Measurements from ENCODE around the gene SLC4A4. TPM values are rescaled to one million over a fixed set of nuclear protein-coding genes. Genes with fewer than 3 reads are reported as not detected.

The SLC4A4 gene
- total RNA-seq, 2 experiments from 2014 or later: 0.08 to 0.14 TPM

- DNase-seq (no peak), ATAC-seq (ENCODE audit: poor library complexity) (no peak)
- Mint-ChIP-seq H3K27ac (no peak overlapping the region), H3K27me3 (peaks cover 10% of the 10 kb centered on the region), H3K4me1 (ENCODE audit: low read depth) (no peaks in the 10 kb centered on the region), H3K4me3 (no peak overlapping the region), H3K9me3 (no peaks in the 10 kb centered on the region), H3K36me3 (ENCODE audit: low read depth) (no peaks in the 10 kb centered on the region)
- H3K4me1 ChIP-seq (ENCODE audit: insufficient read depth, low read length): no peaks in the 10 kb centered on the region
- H3K9me3 ChIP-seq (ENCODE audit: control insufficient read depth in 1 of 2, insufficient read depth in 1 of 2, low read length in 2 of 2): no peaks in the 10 kb centered on the region
- intact Hi-C loops (cut with DNase I, micrococcal nuclease): no loop called here
- ChIA-PET CTCF (no interaction called here), POLR2A (no interaction called here)
- no peak overlapping the region for H3K27ac ChIP-seq (ENCODE audit: low read depth in 1 of 2, low read length in 2 of 2)
- no peak for TF ChIP-seq CTCF (IDR thresholded peaks at IDR 0.05)
- H3K36me3 ChIP-seq (ENCODE audit: insufficient read depth, low read length): no peaks in the 10 kb centered on the region
- no peaks in the 10 kb centered on the region for H3K27me3 ChIP-seq (ENCODE audit: control insufficient read depth in 1 of 2, insufficient read depth in 2 of 2, low read length in 2 of 2)
- H3K4me3 ChIP-seq (ENCODE audit: low read length): no peak overlapping the region
Measured at GRCh38 chr4:71604785-71605184, 266.0 kb downstream of the SLC4A4 start.

GRCh38 chr4:71607109-71607508 is 268.3 kb downstream of the SLC4A4 start:
- intact Hi-C loops (cut with DNase I, micrococcal nuclease): no loop called here

GRCh38 chr4:71607780-71608677 is 269.2 kb downstream of the SLC4A4 start:
- no peaks in the 10 kb centered on the region for H3K9me3 Mint-ChIP-seq
- intact Hi-C loops (cut with DNase I, micrococcal nuclease): no loop called here
- no peaks in the 10 kb centered on the region for H3K36me3 ChIP-seq (ENCODE audit: insufficient read depth, low read length)
- H3K4me1 Mint-ChIP-seq (ENCODE audit: low read depth): no peaks in the 10 kb centered on the region
- H3K9me3 ChIP-seq (ENCODE audit: control insufficient read depth in 1 of 2, insufficient read depth in 1 of 2, low read length in 2 of 2): no peaks in the 10 kb centered on the region
- POLR2A ChIA-PET: no interaction called here
- no peak overlapping the region for H3K27ac Mint-ChIP-seq
- no peaks in the 10 kb centered on the region for H3K27me3 ChIP-seq (ENCODE audit: control insufficient read depth in 1 of 2, insufficient read depth in 2 of 2, low read length in 2 of 2)
- no peak overlapping the region for H3K4me3 ChIP-seq (ENCODE audit: low read length)
- H3K4me1 ChIP-seq (ENCODE audit: insufficient read depth, low read length): no peaks in the 10 kb centered on the region
- H3K36me3 Mint-ChIP-seq (ENCODE audit: low read depth): no peaks in the 10 kb centered on the region
- peaks cover 8% of the 10 kb centered on the region for H3K27me3 Mint-ChIP-seq
- CTCF ChIA-PET: no interaction called here
- no peak for DNase-seq
- H3K4me3 Mint-ChIP-seq: no peak overlapping the region
- no peak for ATAC-seq (ENCODE audit: poor library complexity)
- no peak overlapping the region for H3K27ac ChIP-seq (ENCODE audit: low read depth in 1 of 2, low read length in 2 of 2)
- TF ChIP-seq CTCF (IDR thresholded peaks at IDR 0.05): no peak

More at GRCh38 chr4:71607109-71607508, 268.3 kb downstream of the SLC4A4 start:
- no peak for TF ChIP-seq CTCF (IDR thresholded peaks at IDR 0.05)
- no peak overlapping the region for H3K4me3 ChIP-seq (ENCODE audit: low read length)
- Mint-ChIP-seq H3K27ac (no peak overlapping the region), H3K27me3 (peaks cover 13% of the 10 kb centered on the region), H3K4me3 (no peak overlapping the region), H3K9me3 (no peaks in the 10 kb centered on the region), H3K4me1 (ENCODE audit: low read depth) (no peaks in the 10 kb centered on the region), H3K36me3 (ENCODE audit: low read depth) (no peaks in the 10 kb centered on the region)
- no peak overlapping the region for H3K27ac ChIP-seq (ENCODE audit: low read depth in 1 of 2, low read length in 2 of 2)
- no peak for ATAC-seq (ENCODE audit: poor library complexity)
- POLR2A ChIA-PET: no interaction called here
- DNase-seq: no peak
- H3K27me3 ChIP-seq (ENCODE audit: control insufficient read depth in 1 of 2, insufficient read depth in 2 of 2, low read length in 2 of 2): no peaks in the 10 kb centered on the region
- no peaks in the 10 kb centered on the region for H3K36me3 ChIP-seq (ENCODE audit: insufficient read depth, low read length)
- no peaks in the 10 kb centered on the region for H3K9me3 ChIP-seq (ENCODE audit: control insufficient read depth in 1 of 2, insufficient read depth in 1 of 2, low read length in 2 of 2)
- CTCF ChIA-PET: no interaction called here
- no peaks in the 10 kb centered on the region for H3K4me1 ChIP-seq (ENCODE audit: insufficient read depth, low read length)

Data from CD4-positive, alpha-beta T cell (primary cell).